ENCODE measurements around the gene SLC11A2. TPM values are rescaled to one million over a fixed set of nuclear protein-coding genes. Genes with fewer than 3 reads are reported as not detected.

Gene SLC11A2
- total RNA-seq, 1 experiment from 2014 or later, result 47.9 TPM

DNA sequence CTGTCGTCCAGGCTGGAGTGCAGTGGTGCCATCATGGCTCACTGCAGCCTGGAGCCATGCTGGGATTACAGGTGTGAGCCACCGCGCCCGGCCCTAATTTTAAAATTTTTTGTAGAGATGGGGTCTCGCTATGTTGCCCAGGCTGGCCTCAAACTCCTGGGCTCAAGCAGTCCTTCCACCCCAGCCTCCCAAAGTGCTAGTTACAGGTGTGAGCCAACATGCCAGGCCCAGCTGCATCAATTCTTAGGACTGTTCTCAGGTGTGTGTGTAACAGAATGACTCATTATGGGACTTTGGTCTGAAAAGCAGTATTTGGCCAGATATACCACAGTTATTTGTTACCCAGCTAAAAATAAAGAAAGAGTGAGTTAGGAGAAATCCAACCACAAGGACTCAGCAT lies 39.3 kb upstream of the SLC11A2 start:
- Histone ChIP-seq H2AFZ (ENCODE audit: low read length) (no peak overlapping the region), H3K23ac (ENCODE audit: insufficient read length, low read depth, low read length) (no peak overlapping the region), H2BK15ac (ENCODE audit: low read depth, low read length) (no peak overlapping the region), H3K27me3 (ENCODE audit: insufficient read depth, low read length) (no peaks in the 10 kb centered on the region), H3K23me2 (ENCODE audit: insufficient read length, low read depth, low read length, poor library complexity, severe bottlenecking) (no peaks in the 10 kb centered on the region), H4K91ac (ENCODE audit: insufficient read length, low read depth, low read length) (no peak overlapping the region), H3K56ac (ENCODE audit: insufficient read length, low read depth, low read length) (no peak overlapping the region), H2BK20ac (ENCODE audit: low read depth, low read length, poor library complexity, severe bottlenecking) (no peak overlapping the region), H4K20me1 (ENCODE audit: control insufficient read depth, insufficient read depth, insufficient read length) (no peaks in the 10 kb centered on the region), H3K9me3 (ENCODE audit: control insufficient read depth, low read depth, low read length) (no peaks in the 10 kb centered on the region), H2BK120ac (ENCODE audit: low read depth, low read length, poor library complexity, severe bottlenecking) (no peak overlapping the region), H3K27ac (ENCODE audit: insufficient read length, low read depth, low read length) (no peak overlapping the region), H3K79me2 (ENCODE audit: insufficient read depth, low read length) (no peaks in the 10 kb centered on the region), H2BK5ac (ENCODE audit: insufficient read length, low read length) (no peak overlapping the region), H3K4ac (ENCODE audit: low read depth, low read length) (no peak overlapping the region), H3K4me2 (ENCODE audit: insufficient read depth, insufficient read length, low read length) (no peak overlapping the region), H2BK12ac (ENCODE audit: insufficient read length, low read depth, low read length) (no peak overlapping the region), H3K79me1 (ENCODE audit: insufficient read depth, low read depth, low read length, poor library complexity, severe bottlenecking) (no peaks in the 10 kb centered on the region), H2AK5ac (ENCODE audit: insufficient read length, low read length) (no peak overlapping the region), H3T11ph (ENCODE audit: low read length) (no peak overlapping the region), H3K18ac (ENCODE audit: insufficient read length, low read depth, low read length) (no peak overlapping the region), H4K5ac (ENCODE audit: insufficient read length, low read depth, low read length) (no peak overlapping the region), H3K4me1 (ENCODE audit: insufficient read depth, low read length) (no peaks in the 10 kb centered on the region), H3K14ac (ENCODE audit: insufficient read depth, low read length) (no peak overlapping the region), H4K8ac (replicated peaks; ENCODE audit: insufficient read length, low read depth, low read length) (no peak overlapping the region), H3K9ac (ENCODE audit: extremely low read depth, insufficient read length, low read length) (no peak overlapping the region)
- Mint-ChIP-seq H3K27me3 (ENCODE audit: low read depth) (no peaks in the 10 kb centered on the region), H3K36me3 (ENCODE audit: insufficient read depth in 1 of 3, low read depth in 3 of 3) (peaks cover 19 to 85% (median 71%) of the 10 kb centered on the region in 3 experiments; a peak in 6 of 7 replicates), H3K4me3 (no peak overlapping the region), H3K4me1 (no peaks in the 10 kb centered on the region), H3K27ac (no peak overlapping the region), H3K9me3 (no peaks in the 10 kb centered on the region)
- TF ChIP-seq, protein P1, sequence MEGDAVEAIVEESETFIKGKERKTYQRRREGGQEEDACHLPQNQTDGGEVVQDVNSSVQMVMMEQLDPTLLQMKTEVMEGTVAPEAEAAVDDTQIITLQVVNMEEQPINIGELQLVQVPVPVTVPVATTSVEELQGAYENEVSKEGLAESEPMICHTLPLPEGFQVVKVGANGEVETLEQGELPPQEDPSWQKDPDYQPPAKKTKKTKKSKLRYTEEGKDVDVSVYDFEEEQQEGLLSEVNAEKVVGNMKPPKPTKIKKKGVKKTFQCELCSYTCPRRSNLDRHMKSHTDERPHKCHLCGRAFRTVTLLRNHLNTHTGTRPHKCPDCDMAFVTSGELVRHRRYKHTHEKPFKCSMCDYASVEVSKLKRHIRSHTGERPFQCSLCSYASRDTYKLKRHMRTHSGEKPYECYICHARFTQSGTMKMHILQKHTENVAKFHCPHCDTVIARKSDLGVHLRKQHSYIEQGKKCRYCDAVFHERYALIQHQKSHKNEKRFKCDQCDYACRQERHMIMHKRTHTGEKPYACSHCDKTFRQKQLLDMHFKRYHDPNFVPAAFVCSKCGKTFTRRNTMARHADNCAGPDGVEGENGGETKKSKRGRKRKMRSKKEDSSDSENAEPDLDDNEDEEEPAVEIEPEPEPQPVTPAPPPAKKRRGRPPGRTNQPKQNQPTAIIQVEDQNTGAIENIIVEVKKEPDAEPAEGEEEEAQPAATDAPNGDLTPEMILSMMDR (conservative IDR thresholded peaks at IDR 0.05), result no peak
- no peak for DNase-seq
- WGBS (ENCODE audit: extremely low coverage, insufficient read length, low lambda C conversion rate), result no CpG with 5 or more reads among the region's 5 CpGs

Measured in H9 (cell line).